SK-N-SH treated with all-trans-retinoic acid at 6 μM for 48 hours (cell line): ENCODE data around the gene CEBPA.

ENCODE experiments used
- ARNTL ChIP-seq: fragments of 450-650 bp; formaldehyde crosslinking; IDR thresholded peaks from 2 replicates; pipeline ENCODE4 v1.5.0; 2020; ENCODE audit warnings: low read depth, mild to moderate bottlenecking, moderate library complexity, borderline replicate concordance
- ISL1 ChIP-seq: fragments of 250-450 bp; sonication (Bioruptor Pico); IDR thresholded peaks from 2 replicates; pipeline ENCODE4 v2.1.2; 2022; ENCODE audit warnings: mild to moderate bottlenecking, moderate library complexity
- OSR1 ChIP-seq: fragments of 250-450 bp; sonication (Bioruptor Pico); IDR thresholded peaks from 2 replicates; pipeline ENCODE4 v1.8.0; 2022; ENCODE audit warnings: moderate library complexity, mild to moderate bottlenecking, inconsistent platforms
- POU6F1 ChIP-seq: fragments of 250-450 bp; sonication (Bioruptor Pico); IDR thresholded peaks from 2 replicates; pipeline ENCODE4 v1.8.0; 2021; ENCODE audit warnings: low read depth, mild to moderate bottlenecking, moderate library complexity, borderline replicate concordance
- PPARA ChIP-seq: fragments of 250-450 bp; sonication (Bioruptor Pico); IDR thresholded peaks from 2 replicates; pipeline ENCODE4 v1.5.0; 2020; ENCODE audit warnings: mild to moderate bottlenecking, borderline replicate concordance
- SNAI2 ChIP-seq: fragments of 250-450 bp; sonication (Bioruptor Pico); IDR thresholded peaks from 2 replicates; pipeline ENCODE4 v1.5.0; 2020; ENCODE audit warnings: mild to moderate bottlenecking, moderate library complexity
- TOX ChIP-seq: fragments of 250-450 bp; sonication (Bioruptor Pico); IDR thresholded peaks from 2 replicates; pipeline ENCODE4 v1.8.0; 2021; ENCODE audit warnings: mild to moderate bottlenecking, moderate library complexity, borderline replicate concordance
- ZC3H10 ChIP-seq: fragments of 250-450 bp; sonication (Bioruptor Pico); IDR thresholded peaks from 2 replicates; pipeline ENCODE4 v1.5.1; 2021; ENCODE audit warnings: mild to moderate bottlenecking, moderate library complexity
- ZFP3 ChIP-seq: fragments of 250-450 bp; sonication (Bioruptor Pico); IDR thresholded peaks from 2 replicates; pipeline ENCODE4 v1.5.0; 2020; ENCODE audit warnings: mild to moderate bottlenecking, moderate library complexity
- ZFP30 ChIP-seq: fragments of 450-650 bp; formaldehyde crosslinking; IDR thresholded peaks from 2 replicates; pipeline ENCODE4 v1.5.0; 2022; ENCODE audit warnings: mild to moderate bottlenecking, moderate library complexity
- ZNF565 ChIP-seq: fragments of 450-650 bp; formaldehyde crosslinking; conservative IDR thresholded peaks from 2 replicates; pipeline ENCODE4 v1.5.0; 2020; ENCODE audit warnings: low read depth, mild to moderate bottlenecking, moderate library complexity
- TF ChIP-seq, protein P1 (sequence below): fragments of 250-450 bp; sonication (Bioruptor Pico); IDR thresholded peaks from 2 replicates; pipeline ENCODE4 v1.5.0; 2020; ENCODE audit warnings: mild to moderate bottlenecking, moderate library complexity
- TF ChIP-seq, protein P2 (sequence below): fragments of 250-450 bp; sonication (Bioruptor Pico); IDR thresholded peaks from 2 replicates; pipeline ENCODE4 v1.8.0; 2020; ENCODE audit warnings: mild to moderate bottlenecking, moderate library complexity, borderline replicate concordance
- TF ChIP-seq, protein P3 (sequence below): fragments of 250-450 bp; sonication (Bioruptor Pico); IDR thresholded peaks from 2 replicates; pipeline ENCODE4 v1.5.1; 2020; ENCODE audit warnings: low read depth, mild to moderate bottlenecking, moderate library complexity

DNA sequence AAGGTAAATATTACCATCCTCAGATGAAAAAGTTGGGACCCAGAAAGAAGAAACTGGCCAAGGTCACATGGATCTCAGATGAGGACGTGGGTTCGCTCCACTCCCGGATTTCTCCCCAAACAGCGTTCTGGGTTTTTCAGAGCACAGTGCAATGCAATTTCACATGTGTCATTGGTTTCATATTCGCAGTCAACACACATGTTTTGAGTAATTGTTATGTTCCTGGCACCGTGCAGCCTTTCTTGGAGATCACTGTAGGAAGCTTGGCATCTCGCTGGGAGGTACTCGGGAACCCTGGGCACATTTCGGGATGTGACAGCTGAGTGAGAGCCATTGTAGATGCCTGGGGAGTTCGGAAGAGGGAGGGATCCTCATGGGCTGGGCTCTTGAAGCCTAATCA lies 45.0 kb upstream of the CEBPA start:
- TF ChIP-seq ZFP3 (CRISPR knock-in tag) (no peak), TOX (CRISPR knock-in tag) (no peak), ZNF565 (CRISPR knock-in tag) (no peak), PPARA (CRISPR knock-in tag) (no peak), ZC3H10 (CRISPR knock-in tag) (no peak), ZFP30 (CRISPR knock-in tag) (no peak), ARNTL (CRISPR knock-in tag) (no peak), OSR1 (CRISPR knock-in tag) (no peak), ISL1 (CRISPR knock-in tag) (no peak), SNAI2 (CRISPR knock-in tag) (no peak), POU6F1 (CRISPR knock-in tag) (no peak)
- TF ChIP-seq, protein P1, sequence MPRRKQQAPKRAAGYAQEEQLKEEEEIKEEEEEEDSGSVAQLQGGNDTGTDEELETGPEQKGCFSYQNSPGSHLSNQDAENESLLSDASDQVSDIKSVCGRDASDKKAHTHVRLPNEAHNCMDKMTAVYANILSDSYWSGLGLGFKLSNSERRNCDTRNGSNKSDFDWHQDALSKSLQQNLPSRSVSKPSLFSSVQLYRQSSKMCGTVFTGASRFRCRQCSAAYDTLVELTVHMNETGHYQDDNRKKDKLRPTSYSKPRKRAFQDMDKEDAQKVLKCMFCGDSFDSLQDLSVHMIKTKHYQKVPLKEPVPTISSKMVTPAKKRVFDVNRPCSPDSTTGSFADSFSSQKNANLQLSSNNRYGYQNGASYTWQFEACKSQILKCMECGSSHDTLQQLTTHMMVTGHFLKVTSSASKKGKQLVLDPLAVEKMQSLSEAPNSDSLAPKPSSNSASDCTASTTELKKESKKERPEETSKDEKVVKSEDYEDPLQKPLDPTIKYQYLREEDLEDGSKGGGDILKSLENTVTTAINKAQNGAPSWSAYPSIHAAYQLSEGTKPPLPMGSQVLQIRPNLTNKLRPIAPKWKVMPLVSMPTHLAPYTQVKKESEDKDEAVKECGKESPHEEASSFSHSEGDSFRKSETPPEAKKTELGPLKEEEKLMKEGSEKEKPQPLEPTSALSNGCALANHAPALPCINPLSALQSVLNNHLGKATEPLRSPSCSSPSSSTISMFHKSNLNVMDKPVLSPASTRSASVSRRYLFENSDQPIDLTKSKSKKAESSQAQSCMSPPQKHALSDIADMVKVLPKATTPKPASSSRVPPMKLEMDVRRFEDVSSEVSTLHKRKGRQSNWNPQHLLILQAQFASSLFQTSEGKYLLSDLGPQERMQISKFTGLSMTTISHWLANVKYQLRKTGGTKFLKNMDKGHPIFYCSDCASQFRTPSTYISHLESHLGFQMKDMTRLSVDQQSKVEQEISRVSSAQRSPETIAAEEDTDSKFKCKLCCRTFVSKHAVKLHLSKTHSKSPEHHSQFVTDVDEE (CRISPR knock-in tag): no peak
- TF ChIP-seq, protein P2, sequence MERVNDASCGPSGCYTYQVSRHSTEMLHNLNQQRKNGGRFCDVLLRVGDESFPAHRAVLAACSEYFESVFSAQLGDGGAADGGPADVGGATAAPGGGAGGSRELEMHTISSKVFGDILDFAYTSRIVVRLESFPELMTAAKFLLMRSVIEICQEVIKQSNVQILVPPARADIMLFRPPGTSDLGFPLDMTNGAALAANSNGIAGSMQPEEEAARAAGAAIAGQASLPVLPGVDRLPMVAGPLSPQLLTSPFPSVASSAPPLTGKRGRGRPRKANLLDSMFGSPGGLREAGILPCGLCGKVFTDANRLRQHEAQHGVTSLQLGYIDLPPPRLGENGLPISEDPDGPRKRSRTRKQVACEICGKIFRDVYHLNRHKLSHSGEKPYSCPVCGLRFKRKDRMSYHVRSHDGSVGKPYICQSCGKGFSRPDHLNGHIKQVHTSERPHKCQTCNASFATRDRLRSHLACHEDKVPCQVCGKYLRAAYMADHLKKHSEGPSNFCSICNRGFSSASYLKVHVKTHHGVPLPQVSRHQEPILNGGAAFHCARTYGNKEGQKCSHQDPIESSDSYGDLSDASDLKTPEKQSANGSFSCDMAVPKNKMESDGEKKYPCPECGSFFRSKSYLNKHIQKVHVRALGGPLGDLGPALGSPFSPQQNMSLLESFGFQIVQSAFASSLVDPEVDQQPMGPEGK (CRISPR knock-in tag): no peak
- TF ChIP-seq, protein P3, sequence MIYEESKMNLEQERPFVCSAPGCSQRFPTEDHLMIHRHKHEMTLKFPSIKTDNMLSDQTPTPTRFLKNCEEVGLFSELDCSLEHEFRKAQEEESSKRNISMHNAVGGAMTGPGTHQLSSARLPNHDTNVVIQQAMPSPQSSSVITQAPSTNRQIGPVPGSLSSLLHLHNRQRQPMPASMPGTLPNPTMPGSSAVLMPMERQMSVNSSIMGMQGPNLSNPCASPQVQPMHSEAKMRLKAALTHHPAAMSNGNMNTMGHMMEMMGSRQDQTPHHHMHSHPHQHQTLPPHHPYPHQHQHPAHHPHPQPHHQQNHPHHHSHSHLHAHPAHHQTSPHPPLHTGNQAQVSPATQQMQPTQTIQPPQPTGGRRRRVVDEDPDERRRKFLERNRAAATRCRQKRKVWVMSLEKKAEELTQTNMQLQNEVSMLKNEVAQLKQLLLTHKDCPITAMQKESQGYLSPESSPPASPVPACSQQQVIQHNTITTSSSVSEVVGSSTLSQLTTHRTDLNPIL: no peak
